Measurements from ENCODE around the gene SLC5A10.

GRCh38 chr17:18975597-18975996 is 23.6 kb downstream of the SLC5A10 start:
- TF ChIP-seq POLR2A (IDR thresholded peaks at IDR 0.05) = no peak
- TF ChIP-seq, protein P1, sequence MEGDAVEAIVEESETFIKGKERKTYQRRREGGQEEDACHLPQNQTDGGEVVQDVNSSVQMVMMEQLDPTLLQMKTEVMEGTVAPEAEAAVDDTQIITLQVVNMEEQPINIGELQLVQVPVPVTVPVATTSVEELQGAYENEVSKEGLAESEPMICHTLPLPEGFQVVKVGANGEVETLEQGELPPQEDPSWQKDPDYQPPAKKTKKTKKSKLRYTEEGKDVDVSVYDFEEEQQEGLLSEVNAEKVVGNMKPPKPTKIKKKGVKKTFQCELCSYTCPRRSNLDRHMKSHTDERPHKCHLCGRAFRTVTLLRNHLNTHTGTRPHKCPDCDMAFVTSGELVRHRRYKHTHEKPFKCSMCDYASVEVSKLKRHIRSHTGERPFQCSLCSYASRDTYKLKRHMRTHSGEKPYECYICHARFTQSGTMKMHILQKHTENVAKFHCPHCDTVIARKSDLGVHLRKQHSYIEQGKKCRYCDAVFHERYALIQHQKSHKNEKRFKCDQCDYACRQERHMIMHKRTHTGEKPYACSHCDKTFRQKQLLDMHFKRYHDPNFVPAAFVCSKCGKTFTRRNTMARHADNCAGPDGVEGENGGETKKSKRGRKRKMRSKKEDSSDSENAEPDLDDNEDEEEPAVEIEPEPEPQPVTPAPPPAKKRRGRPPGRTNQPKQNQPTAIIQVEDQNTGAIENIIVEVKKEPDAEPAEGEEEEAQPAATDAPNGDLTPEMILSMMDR (IDR thresholded peaks at IDR 0.05) = no peak
